HepG2 (cell line): ENCODE results near the gene VAT1L. TPM values are rescaled to one million over a fixed set of nuclear protein-coding genes. Genes with fewer than 3 reads are reported as not detected.

ENCODE experiments used
- CEBPG ChIP-seq: IDR thresholded peaks from 2 replicates; pipeline ENCODE4 v1.6.1; 2016
- DMAP1 ChIP-seq: IDR thresholded peaks from 2 replicates; pipeline ENCODE4 v1.6.1; 2016
- GLI4 ChIP-seq: sonication (generic); formaldehyde crosslinking; IDR thresholded peaks from 2 replicates; pipeline ENCODE4 v1.5.1; 2020; ENCODE audit warnings: missing genetic modification reagents, mild to moderate bottlenecking, moderate library complexity, borderline replicate concordance
- HDAC1 ChIP-seq: sonication (generic); formaldehyde crosslinking; IDR thresholded peaks from 2 replicates; pipeline ENCODE4 v1.5.1; 2020; ENCODE audit warnings: mild to moderate bottlenecking, missing genetic modification reagents
- KAT2B ChIP-seq: fragments of 150-350 bp; IDR thresholded peaks from 2 replicates; pipeline ENCODE4 v1.6.1; 2014; ENCODE audit warnings: low read depth, low read length, borderline replicate concordance
- MBNL3 ChIP-seq: fragments of 250-450 bp; sonication (Bioruptor Pico); conservative IDR thresholded peaks from 2 replicates; pipeline ENCODE4 v1.8.0; 2022; ENCODE audit warnings: mild to moderate bottlenecking, inconsistent platforms
- NFIC ChIP-seq: IDR thresholded peaks from 2 replicates; pipeline ENCODE4 v1.6.1; 2012; ENCODE audit warnings: mild to moderate bottlenecking, low read length, inconsistent platforms
- PHF8 ChIP-seq: sonication (generic); formaldehyde crosslinking; IDR thresholded peaks from 2 replicates; pipeline ENCODE4 v1.5.0; 2020; ENCODE audit warnings: missing genetic modification reagents
- RBM39 ChIP-seq: fragments of 200-400 bp; formaldehyde crosslinking; IDR thresholded peaks from one replicate; pipeline ENCODE4 v1.6.1; 2018; ENCODE audit warnings: antibody characterized with exemption, mild to moderate bottlenecking, low read depth, low read length; ENCODE audit not compliant: poor library complexity, severe bottlenecking
- SCMH1 ChIP-seq: sonication (generic); formaldehyde crosslinking; IDR thresholded peaks from 2 replicates; pipeline ENCODE4 v1.9.0; 2021; ENCODE audit warnings: missing genetic modification reagents, mild to moderate bottlenecking, borderline replicate concordance
- SPEN ChIP-seq: sonication (generic); formaldehyde crosslinking; IDR thresholded peaks from 2 replicates; pipeline ENCODE4 v1.5.1; 2020; ENCODE audit warnings: low read depth, mild to moderate bottlenecking, missing genetic modification reagents
- STAG1 ChIP-seq: sonication (generic); formaldehyde crosslinking; IDR thresholded peaks from 2 replicates; pipeline ENCODE4 v1.4.0; 2020; ENCODE audit warnings: missing genetic modification reagents
- TEAD3 ChIP-seq: optimal IDR thresholded peaks from 2 replicates; pipeline ENCODE3; 2016; ENCODE audit warnings: borderline replicate concordance
- YY1 ChIP-seq: IDR thresholded peaks from 2 replicates; pipeline ENCODE4 v1.6.1; 2011; ENCODE audit warnings: low read length, low read depth, moderate library complexity, mild to moderate bottlenecking; ENCODE audit not compliant: insufficient read depth, insufficient replicate concordance
- ZBTB7A ChIP-seq: sonication (generic); formaldehyde crosslinking; IDR thresholded peaks from 2 replicates; pipeline ENCODE4 v1.8.0; 2022; ENCODE audit warnings: mild to moderate bottlenecking, missing genetic modification reagents
- ZFYVE20 ChIP-seq: sonication (generic); formaldehyde crosslinking; IDR thresholded peaks from 2 replicates; pipeline ENCODE4 v1.8.0; 2023; ENCODE audit warnings: low read depth, mild to moderate bottlenecking, moderate library complexity, missing genetic modification reagents, borderline replicate concordance
- ZMYM3 ChIP-seq: sonication (generic); formaldehyde crosslinking; IDR thresholded peaks from 2 replicates; pipeline ENCODE4 v1.5.1; 2020; ENCODE audit warnings: mild to moderate bottlenecking, missing genetic modification reagents
- ZNF143 ChIP-seq: sonication (generic); formaldehyde crosslinking; IDR thresholded peaks from 2 replicates; pipeline ENCODE4 v1.4.0; 2020; ENCODE audit warnings: missing genetic modification reagents
- ZNF326 ChIP-seq: sonication (generic); formaldehyde crosslinking; IDR thresholded peaks from 2 replicates; pipeline ENCODE4 v1.4.0; 2020; ENCODE audit warnings: missing genetic modification reagents, borderline replicate concordance
- ZNF431 ChIP-seq: sonication (generic); formaldehyde crosslinking; IDR thresholded peaks from 2 replicates; pipeline ENCODE4 v1.9.0; 2022; ENCODE audit warnings: missing genetic modification reagents, low read depth, mild to moderate bottlenecking, borderline replicate concordance
- ZNF747 ChIP-seq: sonication (generic); formaldehyde crosslinking; IDR thresholded peaks from 2 replicates; pipeline ENCODE4 v1.8.1; 2023; ENCODE audit warnings: missing genetic modification reagents, mild to moderate bottlenecking, borderline replicate concordance
- ZNF839 ChIP-seq: sonication (generic); formaldehyde crosslinking; IDR thresholded peaks from 2 replicates; pipeline ENCODE4 v1.4.0; 2020; ENCODE audit warnings: missing genetic modification reagents, mild to moderate bottlenecking, borderline replicate concordance
- ZSCAN20 ChIP-seq: sonication (generic); formaldehyde crosslinking; IDR thresholded peaks from 2 replicates; pipeline ENCODE4 v1.4.0; 2020; ENCODE audit warnings: missing genetic modification reagents, mild to moderate bottlenecking, borderline replicate concordance
- ZSCAN25 ChIP-seq: sonication (generic); formaldehyde crosslinking; IDR thresholded peaks from 2 replicates; pipeline ENCODE4 v1.8.0; 2022; ENCODE audit warnings: mild to moderate bottlenecking, missing genetic modification reagents
- polyA plus RNA-seq, 8 experiments: library from polyadenylated mRNA; depleted of rRNA in 3 of 8; stranded (reverse) in 7 of 8; unstranded in 1 of 8; fragments of >200 nt; fragmentation: Illumina TruSeq in 4 of 8; extraction: Trizol in 4 of 8; gene quantifications; 2 replicates each; pipeline versions ENCODE4 v1.2.1 to v1.2.3, GENCODE V29; 2011 to 2016; ENCODE audit warnings: low read depth in 4 of 8, missing spikeins in 1 of 8, mixed read lengths in 1 of 8; ENCODE audit not compliant: insufficient read depth in 1 of 8
- total RNA-seq, 5 experiments: library from RNA; depleted of rRNA; stranded (reverse); fragments of >200 nt; fragmentation: Illumina TruSeq; extraction: Trizol; gene quantifications; 2 replicates each; pipeline ENCODE4 v1.2.3, GENCODE V29; 2016; ENCODE audit warnings: low read depth in 1 of 5
- TF ChIP-seq, protein P1 (sequence below): sonication (generic); formaldehyde crosslinking; IDR thresholded peaks from 2 replicates; pipeline ENCODE4 v1.4.0; 2020; ENCODE audit warnings: mild to moderate bottlenecking, low read depth, missing genetic modification reagents
- TF ChIP-seq, protein P2 (sequence below): IDR thresholded peaks from 2 replicates; pipeline ENCODE4 v1.4.0; 2020; ENCODE audit warnings: mild to moderate bottlenecking, missing genetic modification reagents
- TF ChIP-seq, protein P3 (sequence below): sonication (generic); formaldehyde crosslinking; IDR thresholded peaks from 2 replicates; pipeline ENCODE4 v1.9.0; 2022; ENCODE audit warnings: low read depth, missing genetic modification reagents

The VAT1L gene
- total and polyA plus RNA-seq, 2 of the 13 experiments (the other 11 are each of a cell fraction or from before 2014, with no cell fraction given): not detected

DNA sequence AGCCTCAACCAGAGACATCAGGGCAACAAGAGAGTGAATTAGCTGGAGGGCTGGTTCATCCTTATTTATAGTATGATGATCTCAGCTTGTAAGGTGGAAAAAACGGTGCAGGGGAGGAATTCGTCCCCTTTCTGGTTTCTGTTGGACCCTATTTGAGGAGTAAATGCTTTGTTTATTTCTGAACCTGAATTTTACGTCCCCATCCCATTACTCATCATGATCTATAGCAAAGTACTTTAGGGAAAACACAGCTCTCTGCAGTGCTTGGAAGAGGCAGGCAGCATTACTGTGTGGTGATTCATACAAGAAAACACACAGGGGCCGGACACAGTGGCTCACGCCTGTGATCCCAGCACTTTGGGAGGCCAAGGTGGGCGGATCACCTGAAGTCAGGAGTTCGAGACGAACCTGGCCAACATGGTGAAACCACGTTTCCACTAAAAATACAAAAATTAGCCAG lies 8.0 kb upstream of the VAT1L start (continued):
- TF ChIP-seq ZNF747 (no peak), ZFYVE20 (no peak), MBNL3 (CRISPR knock-in tag) (no peak), HDAC1 (CRISPR knock-in tag) (no peak), STAG1 (CRISPR knock-in tag) (peak; percentile 5; the same call in 1 of the 2 replicates), ZNF143 (no peak), GLI4 (CRISPR knock-in tag) (no peak), TEAD3 (CRISPR knock-in tag) (peak; percentile 43), KAT2B (no peak), DMAP1 (CRISPR knock-in tag) (no peak), ZNF431 (no peak), ZMYM3 (CRISPR knock-in tag) (peak; percentile 54; the same call in 1 of the 2 replicates), CEBPG (CRISPR knock-in tag) (no peak), ZSCAN20 (CRISPR knock-in tag) (no peak), ZSCAN25 (CRISPR knock-in tag) (no peak), NFIC (no peak), ZNF839 (CRISPR knock-in tag) (no peak), SPEN (CRISPR knock-in tag) (no peak), ZNF326 (no peak), SCMH1 (CRISPR knock-in tag) (no peak), ZBTB7A (CRISPR knock-in tag) (no peak), RBM39 (no peak), PHF8 (no peak), YY1 (no peak)
- TF ChIP-seq, protein P1, sequence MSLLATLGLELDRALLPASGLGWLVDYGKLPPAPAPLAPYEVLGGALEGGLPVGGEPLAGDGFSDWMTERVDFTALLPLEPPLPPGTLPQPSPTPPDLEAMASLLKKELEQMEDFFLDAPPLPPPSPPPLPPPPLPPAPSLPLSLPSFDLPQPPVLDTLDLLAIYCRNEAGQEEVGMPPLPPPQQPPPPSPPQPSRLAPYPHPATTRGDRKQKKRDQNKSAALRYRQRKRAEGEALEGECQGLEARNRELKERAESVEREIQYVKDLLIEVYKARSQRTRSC (CRISPR knock-in tag): no peak
- TF ChIP-seq, protein P2, sequence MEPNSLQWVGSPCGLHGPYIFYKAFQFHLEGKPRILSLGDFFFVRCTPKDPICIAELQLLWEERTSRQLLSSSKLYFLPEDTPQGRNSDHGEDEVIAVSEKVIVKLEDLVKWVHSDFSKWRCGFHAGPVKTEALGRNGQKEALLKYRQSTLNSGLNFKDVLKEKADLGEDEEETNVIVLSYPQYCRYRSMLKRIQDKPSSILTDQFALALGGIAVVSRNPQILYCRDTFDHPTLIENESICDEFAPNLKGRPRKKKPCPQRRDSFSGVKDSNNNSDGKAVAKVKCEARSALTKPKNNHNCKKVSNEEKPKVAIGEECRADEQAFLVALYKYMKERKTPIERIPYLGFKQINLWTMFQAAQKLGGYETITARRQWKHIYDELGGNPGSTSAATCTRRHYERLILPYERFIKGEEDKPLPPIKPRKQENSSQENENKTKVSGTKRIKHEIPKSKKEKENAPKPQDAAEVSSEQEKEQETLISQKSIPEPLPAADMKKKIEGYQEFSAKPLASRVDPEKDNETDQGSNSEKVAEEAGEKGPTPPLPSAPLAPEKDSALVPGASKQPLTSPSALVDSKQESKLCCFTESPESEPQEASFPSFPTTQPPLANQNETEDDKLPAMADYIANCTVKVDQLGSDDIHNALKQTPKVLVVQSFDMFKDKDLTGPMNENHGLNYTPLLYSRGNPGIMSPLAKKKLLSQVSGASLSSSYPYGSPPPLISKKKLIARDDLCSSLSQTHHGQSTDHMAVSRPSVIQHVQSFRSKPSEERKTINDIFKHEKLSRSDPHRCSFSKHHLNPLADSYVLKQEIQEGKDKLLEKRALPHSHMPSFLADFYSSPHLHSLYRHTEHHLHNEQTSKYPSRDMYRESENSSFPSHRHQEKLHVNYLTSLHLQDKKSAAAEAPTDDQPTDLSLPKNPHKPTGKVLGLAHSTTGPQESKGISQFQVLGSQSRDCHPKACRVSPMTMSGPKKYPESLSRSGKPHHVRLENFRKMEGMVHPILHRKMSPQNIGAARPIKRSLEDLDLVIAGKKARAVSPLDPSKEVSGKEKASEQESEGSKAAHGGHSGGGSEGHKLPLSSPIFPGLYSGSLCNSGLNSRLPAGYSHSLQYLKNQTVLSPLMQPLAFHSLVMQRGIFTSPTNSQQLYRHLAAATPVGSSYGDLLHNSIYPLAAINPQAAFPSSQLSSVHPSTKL (CRISPR knock-in tag): peak; percentile 38; the same call in 1 of the 2 replicates
- TF ChIP-seq, protein P3, sequence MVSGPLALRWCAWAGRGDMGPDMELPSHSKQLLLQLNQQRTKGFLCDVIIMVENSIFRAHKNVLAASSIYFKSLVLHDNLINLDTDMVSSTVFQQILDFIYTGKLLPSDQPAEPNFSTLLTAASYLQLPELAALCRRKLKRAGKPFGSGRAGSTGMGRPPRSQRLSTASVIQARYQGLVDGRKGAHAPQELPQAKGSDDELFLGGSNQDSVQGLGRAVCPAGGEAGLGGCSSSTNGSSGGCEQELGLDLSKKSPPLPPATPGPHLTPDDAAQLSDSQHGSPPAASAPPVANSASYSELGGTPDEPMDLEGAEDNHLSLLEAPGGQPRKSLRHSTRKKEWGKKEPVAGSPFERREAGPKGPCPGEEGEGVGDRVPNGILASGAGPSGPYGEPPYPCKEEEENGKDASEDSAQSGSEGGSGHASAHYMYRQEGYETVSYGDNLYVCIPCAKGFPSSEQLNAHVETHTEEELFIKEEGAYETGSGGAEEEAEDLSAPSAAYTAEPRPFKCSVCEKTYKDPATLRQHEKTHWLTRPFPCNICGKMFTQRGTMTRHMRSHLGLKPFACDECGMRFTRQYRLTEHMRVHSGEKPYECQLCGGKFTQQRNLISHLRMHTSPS (CRISPR knock-in tag): no peak
